DMS53 treated with DMSO at 0.1 percent for 48 hours (cell line): ENCODE measurements around the gene FOXK1.
"Not testable (repeated sequence)": the region's sequence is repeated elsewhere in the genome, so short reads cannot be mapped to it uniquely, and the experiment has no call there.

Source experiments
- DNase-seq: peaks from one replicate; lab custom pipeline; 2025; ENCODE audit not compliant: unreplicated experiment; lab: John Stamatoyannopoulos, UW

FOXK1 gene

GRCh38 chr7:4665661-4666060, 16.4 kb upstream of the FOXK1 start:
- no peak for DNase-seq

- DNase-seq: no peak
These were observed 14.2 kb upstream of the FOXK1 start for GRCh38 chr7:4667776-4668509.

- no peak for DNase-seq
These were observed 13.6 kb upstream of the FOXK1 start for GRCh38 chr7:4668510-4668847.

GRCh38 chr7:4670791-4671190, 11.3 kb upstream of the FOXK1 start:
- DNase-seq: no peak

- DNase-seq: no peak
These were observed 6.2 kb upstream of the FOXK1 start for GRCh38 chr7:4675771-4676367.

- DNase-seq: not testable (repeated sequence)
These were observed 4.6 kb upstream of the FOXK1 start for GRCh38 chr7:4677518-4677917.

- no peak for DNase-seq
These were observed 760 bp upstream of the FOXK1 start for GRCh38 chr7:4681218-4681851.

GRCh38 chr7:4682621-4683042, 537 bp downstream of the FOXK1 start:
- peak; percentile 17 for DNase-seq

GRCh38 chr7:4683043-4683883, 1.2 kb downstream of the FOXK1 start:
- DNase-seq: no peak

GRCh38 chr7:4683884-4684565, 1.9 kb downstream of the FOXK1 start:
- DNase-seq: no peak

- DNase-seq: no peak
These were observed 2.8 kb downstream of the FOXK1 start for GRCh38 chr7:4684846-4685245.

- not testable (repeated sequence) for DNase-seq
These were observed 3.6 kb downstream of the FOXK1 start for GRCh38 chr7:4685676-4686075.

- DNase-seq: no peak
These were observed 5.9 kb downstream of the FOXK1 start for GRCh38 chr7:4687956-4688355.

- no peak for DNase-seq
These were observed 7.1 kb downstream of the FOXK1 start for GRCh38 chr7:4689151-4689550.

- no peak for DNase-seq
These were observed 7.6 kb downstream of the FOXK1 start for GRCh38 chr7:4689668-4690067.

- no peak for DNase-seq
These were observed 9.1 kb downstream of the FOXK1 start for GRCh38 chr7:4690953-4691856.

- no peak for DNase-seq
These were observed 10.0 kb downstream of the FOXK1 start for GRCh38 chr7:4692055-4692454.

- DNase-seq: not testable (repeated sequence)
These were observed 10.5 kb downstream of the FOXK1 start for GRCh38 chr7:4692622-4693021.

GRCh38 chr7:4693152-4693551, 11.1 kb downstream of the FOXK1 start:
- no peak for DNase-seq

GRCh38 chr7:4693749-4694148, 11.7 kb downstream of the FOXK1 start:
- no peak for DNase-seq
